Measurements from ENCODE around the gene SLC45A1.
A peak's percentile ranks its signal among the peaks of the same experiment; 100 is the strongest.
"Not testable (repeated sequence)": the region's sequence is repeated elsewhere in the genome, so short reads cannot be mapped to it uniquely, and the experiment has no call there.

Gene SLC45A1

DNA sequence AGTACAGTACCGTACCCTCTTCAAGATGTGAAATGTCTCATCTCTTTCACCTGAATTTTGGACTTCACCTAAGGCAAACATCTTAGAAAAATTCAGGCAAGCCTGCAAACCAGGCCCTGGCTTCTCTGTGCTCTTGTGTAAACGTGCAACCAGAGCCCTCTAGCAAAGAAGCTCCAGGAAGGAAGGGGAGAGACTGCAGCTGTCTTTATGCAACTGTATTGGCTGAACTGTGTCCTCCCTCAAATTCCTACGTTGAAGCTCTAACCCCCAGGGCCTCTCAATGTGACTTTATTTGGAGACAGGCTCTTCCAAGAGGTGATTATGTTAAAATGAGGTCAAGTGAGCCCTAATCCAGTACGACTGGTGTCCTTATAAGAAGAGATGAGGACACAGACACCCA is 60.3 kb downstream of the SLC45A1 start (continued):
- no peak for TF ChIP-seq ZBTB48 (tag by site-specific recombination; IDR thresholded peaks at IDR 0.05)
- TF ChIP-seq SCRT1 (tag by site-specific recombination; IDR thresholded peaks at IDR 0.05; ENCODE audit: borderline replicate concordance): no peak

DNA sequence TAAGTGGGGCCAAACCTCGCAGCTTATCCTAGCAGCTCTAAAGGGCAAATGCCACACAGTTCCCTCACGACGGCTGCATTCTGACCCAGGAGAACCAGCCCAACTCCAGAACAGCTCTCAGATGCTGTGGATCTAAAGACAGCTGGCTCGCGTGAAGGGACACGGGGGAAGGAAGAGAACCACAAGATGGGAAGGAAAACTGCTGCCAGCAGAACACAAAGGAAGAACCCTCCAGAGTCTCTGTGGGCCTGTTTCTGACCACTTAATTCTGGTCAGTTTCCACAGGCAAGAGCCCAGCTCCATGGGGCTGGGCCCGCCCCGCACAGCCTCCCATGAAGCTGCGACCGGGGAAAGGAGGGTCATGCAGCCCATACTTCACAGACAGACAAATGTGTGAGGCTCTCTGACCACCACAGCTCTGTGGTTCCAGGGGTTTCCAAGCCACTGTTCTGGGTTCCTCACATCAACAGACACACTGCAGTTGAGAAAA is 61.1 kb downstream of the SLC45A1 start:
- H3K4me1 ChIP-seq (ENCODE audit: control insufficient read depth, insufficient read depth, low read length): peaks cover 4% of the 10 kb centered on the region
- H3K27ac ChIP-seq (ENCODE audit: extremely low read depth, low read depth, low read length): no peak overlapping the region
- POLR2A ChIA-PET: interaction anchor here (0.5 kb wide), 1 partner anchor 10 kb away, joined by 5 read pairs; no protein-coding TSS in a partner anchor
- H3K36me3 ChIP-seq (ENCODE audit: control insufficient read depth in 2 of 2, insufficient read depth in 1 of 2, low read length in 2 of 2): peaks cover 0 to 7% of the 10 kb centered on the region in 2 experiments; a peak in 1 of 3 replicates
- CTCF ChIA-PET: no interaction called here
- no peak overlapping the region for H3K4me3 ChIP-seq (ENCODE audit: low read depth, low read length)
- no peaks in the 10 kb centered on the region for H3K9me3 ChIP-seq (ENCODE audit: control insufficient read depth, insufficient read depth, low read depth, low read length)
- TF ChIP-seq ZNF837 (tag by site-specific recombination; IDR thresholded peaks at IDR 0.05) (no peak), ZNF623 (tag by site-specific recombination; IDR thresholded peaks at IDR 0.05) (no peak), KLF16 (tag by site-specific recombination; IDR thresholded peaks at IDR 0.05) (no peak)
- TF ChIP-seq, protein P1, sequence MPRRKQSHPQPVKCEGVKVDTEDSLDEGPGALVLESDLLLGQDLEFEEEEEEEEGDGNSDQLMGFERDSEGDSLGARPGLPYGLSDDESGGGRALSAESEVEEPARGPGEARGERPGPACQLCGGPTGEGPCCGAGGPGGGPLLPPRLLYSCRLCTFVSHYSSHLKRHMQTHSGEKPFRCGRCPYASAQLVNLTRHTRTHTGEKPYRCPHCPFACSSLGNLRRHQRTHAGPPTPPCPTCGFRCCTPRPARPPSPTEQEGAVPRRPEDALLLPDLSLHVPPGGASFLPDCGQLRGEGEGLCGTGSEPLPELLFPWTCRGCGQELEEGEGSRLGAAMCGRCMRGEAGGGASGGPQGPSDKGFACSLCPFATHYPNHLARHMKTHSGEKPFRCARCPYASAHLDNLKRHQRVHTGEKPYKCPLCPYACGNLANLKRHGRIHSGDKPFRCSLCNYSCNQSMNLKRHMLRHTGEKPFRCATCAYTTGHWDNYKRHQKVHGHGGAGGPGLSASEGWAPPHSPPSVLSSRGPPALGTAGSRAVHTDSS (tag by site-specific recombination; IDR thresholded peaks at IDR 0.05): no peak

DNA sequence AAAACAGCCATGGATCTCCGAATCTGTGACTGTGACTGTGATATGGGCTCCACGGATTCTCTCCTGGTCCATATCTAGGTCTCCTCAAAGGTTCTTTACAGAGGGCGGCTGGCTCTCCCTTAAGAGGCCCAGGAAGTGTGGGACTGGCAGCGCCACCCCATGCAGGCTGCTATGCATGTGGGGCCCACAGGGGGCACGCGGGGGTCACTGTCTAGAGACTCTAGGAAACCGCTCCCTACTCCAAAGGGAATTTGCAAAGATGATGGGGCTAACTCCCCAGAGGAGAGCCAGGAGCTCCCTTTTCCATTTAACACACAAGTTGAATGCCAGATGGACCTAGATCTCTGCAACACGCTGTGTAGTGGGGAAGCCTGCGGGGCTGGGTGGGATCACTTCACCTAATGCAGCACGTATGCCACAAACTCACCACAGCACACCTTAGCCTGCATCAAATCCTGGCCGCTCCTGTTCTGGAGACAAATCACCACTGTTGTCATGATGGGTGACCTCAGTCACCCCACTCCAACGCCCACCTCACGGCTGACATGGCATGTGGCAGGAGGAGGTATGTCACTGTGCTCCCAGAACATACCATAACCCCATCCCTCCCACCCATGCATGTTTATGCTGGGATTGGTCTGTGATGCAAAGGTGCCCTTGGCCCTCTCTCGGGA is 61.7 kb downstream of the SLC45A1 start:
- Histone ChIP-seq H3K4me1 (ENCODE audit: control insufficient read depth, insufficient read depth, low read length) (peaks cover 3% of the 10 kb centered on the region; the same call in 1 of the 2 replicates), H3K27ac (ENCODE audit: extremely low read depth, low read depth, low read length) (no peak overlapping the region), H3K36me3 (ENCODE audit: control insufficient read depth in 2 of 2, insufficient read depth in 1 of 2, low read length in 2 of 2) (peaks cover 0 to 13% of the 10 kb centered on the region in 2 experiments; a peak in 1 of 3 replicates), H3K9me3 (ENCODE audit: control insufficient read depth, insufficient read depth, low read depth, low read length) (no peaks in the 10 kb centered on the region), H3K4me3 (ENCODE audit: low read depth, low read length) (no peak overlapping the region)
- ChIA-PET POLR2A (interaction anchor here (0.6 kb wide), 1 partner anchor 59 kb away, joined by 3 read pairs; no protein-coding TSS in a partner anchor), CTCF (no interaction called here)
- TF ChIP-seq, protein P2, sequence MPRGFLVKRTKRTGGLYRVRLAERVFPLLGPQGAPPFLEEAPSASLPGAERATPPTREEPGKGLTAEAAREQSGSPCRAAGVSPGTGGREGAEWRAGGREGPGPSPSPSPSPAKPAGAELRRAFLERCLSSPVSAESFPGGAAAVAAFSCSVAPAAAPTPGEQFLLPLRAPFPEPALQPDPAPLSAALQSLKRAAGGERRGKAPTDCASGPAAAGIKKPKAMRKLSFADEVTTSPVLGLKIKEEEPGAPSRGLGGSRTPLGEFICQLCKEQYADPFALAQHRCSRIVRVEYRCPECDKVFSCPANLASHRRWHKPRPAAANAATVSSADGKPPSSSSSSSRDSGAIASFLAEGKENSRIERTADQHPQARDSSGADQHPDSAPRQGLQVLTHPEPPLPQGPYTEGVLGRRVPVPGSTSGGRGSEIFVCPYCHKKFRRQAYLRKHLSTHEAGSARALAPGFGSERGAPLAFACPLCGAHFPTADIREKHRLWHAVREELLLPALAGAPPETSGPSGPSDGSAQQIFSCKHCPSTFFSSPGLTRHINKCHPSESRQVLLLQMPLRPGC (tag by site-specific recombination; IDR thresholded peaks at IDR 0.05): no peak
- TF ChIP-seq GLI2 (tag by site-specific recombination; IDR thresholded peaks at IDR 0.05; ENCODE audit: borderline replicate concordance, low read depth): no peak
- 0 out of 2 replicates have a peak, but pooled peaks have one; percentile 23 for TF ChIP-seq ZFP69B (tag by site-specific recombination; IDR thresholded peaks at IDR 0.05)
- TF ChIP-seq, protein P3, sequence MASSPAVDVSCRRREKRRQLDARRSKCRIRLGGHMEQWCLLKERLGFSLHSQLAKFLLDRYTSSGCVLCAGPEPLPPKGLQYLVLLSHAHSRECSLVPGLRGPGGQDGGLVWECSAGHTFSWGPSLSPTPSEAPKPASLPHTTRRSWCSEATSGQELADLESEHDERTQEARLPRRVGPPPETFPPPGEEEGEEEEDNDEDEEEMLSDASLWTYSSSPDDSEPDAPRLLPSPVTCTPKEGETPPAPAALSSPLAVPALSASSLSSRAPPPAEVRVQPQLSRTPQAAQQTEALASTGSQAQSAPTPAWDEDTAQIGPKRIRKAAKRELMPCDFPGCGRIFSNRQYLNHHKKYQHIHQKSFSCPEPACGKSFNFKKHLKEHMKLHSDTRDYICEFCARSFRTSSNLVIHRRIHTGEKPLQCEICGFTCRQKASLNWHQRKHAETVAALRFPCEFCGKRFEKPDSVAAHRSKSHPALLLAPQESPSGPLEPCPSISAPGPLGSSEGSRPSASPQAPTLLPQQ (tag by site-specific recombination; IDR thresholded peaks at IDR 0.05): peak; percentile 33; the same call in 1 of the 2 replicates
- peak; percentile 63 for TF ChIP-seq ZFHX2 (tag by site-specific recombination; conservative IDR thresholded peaks at IDR 0.05)
- TF ChIP-seq, protein P4, sequence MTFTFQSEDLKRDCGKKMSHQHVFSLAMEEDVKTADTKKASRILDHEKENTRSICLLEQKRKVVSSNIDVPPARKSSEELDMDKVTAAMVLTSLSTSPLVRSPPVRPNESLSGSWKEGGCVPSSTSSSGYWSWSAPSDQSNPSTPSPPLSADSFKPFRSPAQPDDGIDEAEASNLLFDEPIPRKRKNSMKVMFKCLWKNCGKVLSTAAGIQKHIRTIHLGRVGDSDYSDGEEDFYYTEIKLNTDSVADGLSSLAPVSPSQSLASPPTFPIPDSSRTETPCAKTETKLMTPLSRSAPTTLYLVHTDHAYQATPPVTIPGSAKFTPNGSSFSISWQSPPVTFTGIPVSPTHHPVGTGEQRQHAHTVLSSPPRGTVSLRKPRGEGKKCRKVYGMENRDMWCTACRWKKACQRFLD (tag by site-specific recombination; IDR thresholded peaks at IDR 0.05): no peak

DNA sequence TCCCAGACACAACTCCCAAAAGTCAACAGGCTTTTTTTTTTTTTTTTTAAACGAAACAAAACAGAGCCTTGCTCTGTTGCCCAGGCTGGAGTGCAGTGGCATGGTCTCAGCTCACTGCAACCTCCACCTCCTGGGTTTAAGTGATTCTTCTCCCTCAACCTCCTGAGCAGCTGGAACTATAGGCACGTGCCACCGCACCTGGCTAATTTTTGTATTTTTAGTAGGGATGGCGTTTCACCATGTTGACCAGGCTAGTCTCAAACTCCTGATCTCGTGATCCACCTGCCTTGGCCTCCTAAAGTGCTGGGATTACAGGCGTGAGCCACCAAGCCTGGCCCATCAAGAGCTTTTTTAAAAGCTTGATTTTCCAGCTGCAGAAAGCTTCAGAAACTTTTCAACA is 62.4 kb downstream of the SLC45A1 start:
- H3K4me1 ChIP-seq (ENCODE audit: control insufficient read depth, insufficient read depth, low read length); CTCF ChIA-PET; H3K9me3 ChIP-seq (ENCODE audit: control insufficient read depth, insufficient read depth, low read depth, low read length); H3K27ac ChIP-seq (ENCODE audit: extremely low read depth, low read depth, low read length); H3K4me3 ChIP-seq (ENCODE audit: low read depth, low read length): not testable (repeated sequence)
- POLR2A ChIA-PET: interaction anchor here (0.6 to 0.8 kb wide), 2 partner anchors 59 to 419 kb away, joined by 3 read pairs; partner anchors contain the start of gene PARK7
- peaks cover 0 to 15% of the 10 kb centered on the region in 2 experiments; a peak in 1 of 3 replicates for H3K36me3 ChIP-seq (ENCODE audit: control insufficient read depth in 2 of 2, insufficient read depth in 1 of 2, low read length in 2 of 2)

Measured in HEK293 (cell line).